Parathyroid adenoma (tissue), 2 donors: ENCODE data around the gene TCOF1.

Source experiments
- H2AFZ ChIP-seq: fragments of 300-600 bp; sonication (generic); one replicate; pipeline ENCODE4 v1.7.0; 2017; ENCODE audit warnings: antibody characterized with exemption, mild to moderate bottlenecking
- H3K27ac ChIP-seq: fragments of 300-600 bp; sonication (generic); one replicate; pipeline ENCODE4 v1.7.0; 2017
- H3K27me3 ChIP-seq: fragments of 300-600 bp; sonication (generic); one replicate; pipeline ENCODE4 v1.7.0; 2017; ENCODE audit warnings: low read length; ENCODE audit not compliant: control insufficient read depth, insufficient read depth
- H3K36me3 ChIP-seq: fragments of 300-600 bp; sonication (generic); one replicate; pipeline ENCODE4 v1.7.0; 2017; ENCODE audit warnings: low read length; ENCODE audit not compliant: control insufficient read depth, insufficient read depth
- H3K4me1 ChIP-seq: fragments of 300-600 bp; sonication (generic); one replicate; pipeline ENCODE4 v1.7.0; 2017; ENCODE audit warnings: control low read depth
- H3K4me2 ChIP-seq: fragments of 300-600 bp; sonication (generic); one replicate; pipeline ENCODE4 v1.7.0; 2017; ENCODE audit warnings: low read length
- H3K4me3 ChIP-seq: fragments of 300-600 bp; sonication (generic); one replicate; pipeline ENCODE4 v1.7.0; 2017; ENCODE audit warnings: low read depth, low read length
- H3K79me2 ChIP-seq: fragments of 300-600 bp; sonication (generic); one replicate; pipeline ENCODE4 v1.7.0; 2017; ENCODE audit warnings: control low read depth
- H3K9ac ChIP-seq: fragments of 300-600 bp; sonication (generic); one replicate; pipeline ENCODE4 v1.7.0; 2017; ENCODE audit warnings: mild to moderate bottlenecking
- H3K9me3 ChIP-seq: fragments of 300-600 bp; sonication (generic); one replicate; pipeline ENCODE4 v1.7.0; 2017; ENCODE audit warnings: low read length; ENCODE audit not compliant: control insufficient read depth
- CTCF ChIP-seq: fragments of 300-600 bp; sonication (generic); IDR thresholded peaks from one replicate; pipeline ENCODE4 v1.7.0; 2017; ENCODE audit warnings: antibody characterized with exemption, mild to moderate bottlenecking
- donor health status: primary hyperparathyroidism.

Gene TCOF1

GRCh38 chr5:150310246-150310645 is 47.3 kb upstream of the TCOF1 start:
- H3K9me3 ChIP-seq: no peaks in the 10 kb centered on the region
- TF ChIP-seq CTCF: no peak
- H3K9ac ChIP-seq: no peak overlapping the region
- no peak overlapping the region for H3K27ac ChIP-seq
- H3K79me2 ChIP-seq: no peaks in the 10 kb centered on the region
- no peak overlapping the region for H3K4me2 ChIP-seq
- no peak overlapping the region for H3K4me3 ChIP-seq
- H3K27me3 ChIP-seq: no peaks in the 10 kb centered on the region
- no peaks in the 10 kb centered on the region for H3K36me3 ChIP-seq
- H3K4me1 ChIP-seq: no peaks in the 10 kb centered on the region
- no peak overlapping the region for H2AFZ ChIP-seq

- no peak overlapping the region for H3K27ac ChIP-seq
- no peaks in the 10 kb centered on the region for H3K4me1 ChIP-seq
- no peaks in the 10 kb centered on the region for H3K27me3 ChIP-seq
- H3K79me2 ChIP-seq: no peaks in the 10 kb centered on the region
- no peak for TF ChIP-seq CTCF
- H3K36me3 ChIP-seq: no peaks in the 10 kb centered on the region
- no peak overlapping the region for H2AFZ ChIP-seq
- no peak overlapping the region for H3K4me2 ChIP-seq
- H3K9ac ChIP-seq: no peak overlapping the region
- H3K4me3 ChIP-seq: no peak overlapping the region
- no peaks in the 10 kb centered on the region for H3K9me3 ChIP-seq
Measured at GRCh38 chr5:150311015-150311692, 46.3 kb upstream of the TCOF1 start.

- no peaks in the 10 kb centered on the region for H3K9me3 ChIP-seq
- no peak for TF ChIP-seq CTCF
- no peak overlapping the region for H3K27ac ChIP-seq
- no peak overlapping the region for H3K4me2 ChIP-seq
- H3K4me3 ChIP-seq: no peak overlapping the region
- H3K27me3 ChIP-seq: no peaks in the 10 kb centered on the region
- no peaks in the 10 kb centered on the region for H3K36me3 ChIP-seq
- no peak overlapping the region for H3K9ac ChIP-seq
- H3K4me1 ChIP-seq: no peaks in the 10 kb centered on the region
- H3K79me2 ChIP-seq: no peaks in the 10 kb centered on the region
- H2AFZ ChIP-seq: no peak overlapping the region
Measured at GRCh38 chr5:150312518-150312917, 45.0 kb upstream of the TCOF1 start.

- Histone ChIP-seq H3K4me2 (no peak overlapping the region), H3K9ac (no peak overlapping the region), H3K9me3 (no peaks in the 10 kb centered on the region), H3K4me1 (no peaks in the 10 kb centered on the region), H3K36me3 (no peaks in the 10 kb centered on the region), H3K27me3 (no peaks in the 10 kb centered on the region), H3K4me3 (no peak overlapping the region), H3K79me2 (no peaks in the 10 kb centered on the region), H3K27ac (no peak overlapping the region), H2AFZ (no peak overlapping the region)
- TF ChIP-seq CTCF: no peak
Measured at GRCh38 chr5:150313501-150313900, 44.0 kb upstream of the TCOF1 start.
